ENCODE results near the gene MYRF.

DNA sequence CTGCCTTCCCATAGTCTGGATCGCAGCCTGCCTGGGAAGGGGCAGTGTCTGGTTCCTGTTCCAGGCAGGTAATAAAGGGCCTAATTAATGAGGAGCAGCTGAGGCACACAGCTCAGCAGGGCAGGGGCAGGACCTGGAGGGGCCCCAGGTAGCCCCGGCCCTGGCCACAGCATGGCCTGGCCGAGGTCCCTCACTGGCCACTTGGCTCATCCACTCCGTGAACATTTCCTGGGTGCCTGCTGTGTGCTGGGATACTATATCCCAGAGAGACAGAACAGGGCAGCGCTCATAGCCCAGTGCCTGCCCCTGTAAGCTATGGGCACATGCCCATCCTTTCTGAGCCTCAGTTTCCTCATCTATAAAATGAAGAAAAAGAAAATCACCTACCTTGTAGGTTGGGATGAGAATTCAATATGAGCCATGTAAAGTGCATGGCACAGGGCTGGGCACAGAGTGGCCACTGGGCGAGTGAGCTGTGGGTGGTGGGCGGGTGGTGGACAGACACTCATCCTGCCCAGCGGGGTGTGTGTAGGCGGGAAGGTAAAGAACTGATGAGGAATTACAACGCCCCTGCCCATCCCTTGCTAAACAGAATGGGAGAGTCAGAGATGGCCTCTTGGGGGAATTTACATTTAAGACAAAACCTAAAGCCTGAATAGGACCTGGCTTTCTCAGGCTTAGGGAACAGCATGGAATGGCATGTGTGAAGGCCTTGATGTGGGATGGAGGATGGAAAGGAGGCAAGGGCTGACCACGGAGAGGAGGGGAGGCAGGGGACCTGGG lies 9.2 kb downstream of the MYRF start:
- no peak for TF ChIP-seq POLR2A (IDR thresholded peaks at IDR 0.05)
- TF ChIP-seq EP300 (IDR thresholded peaks at IDR 0.05) = no peak
